ENCODE results near the gene IFNB1.

The IFNB1 gene

DNA sequence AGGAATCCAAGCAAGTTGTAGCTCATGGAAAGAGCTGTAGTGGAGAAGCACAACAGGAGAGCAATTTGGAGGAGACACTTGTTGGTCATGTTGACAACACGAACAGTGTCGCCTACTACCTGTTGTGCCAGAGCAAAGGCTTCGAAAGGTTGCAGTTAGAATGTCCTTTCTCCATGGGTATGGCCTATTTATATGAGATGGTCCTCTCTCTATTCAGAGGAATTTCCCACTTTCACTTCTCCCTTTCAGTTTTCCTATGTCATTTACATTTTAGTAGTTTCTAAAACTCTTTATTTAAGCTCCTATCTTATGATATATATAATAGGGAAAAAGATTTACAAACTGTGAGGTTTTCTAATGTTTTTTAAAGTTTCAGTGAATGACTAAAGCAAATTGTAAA, at the start of gene IFNB1:
IFNB1 (minus strand) TSS at position 162 of the 400 bp plus-strand sequence; CDS start at position 89, 73 bp downstream.
- FAIRE-seq (no peak), DNase-seq (ENCODE audit: insufficient read length, low spot score) (no peak)

DNA sequence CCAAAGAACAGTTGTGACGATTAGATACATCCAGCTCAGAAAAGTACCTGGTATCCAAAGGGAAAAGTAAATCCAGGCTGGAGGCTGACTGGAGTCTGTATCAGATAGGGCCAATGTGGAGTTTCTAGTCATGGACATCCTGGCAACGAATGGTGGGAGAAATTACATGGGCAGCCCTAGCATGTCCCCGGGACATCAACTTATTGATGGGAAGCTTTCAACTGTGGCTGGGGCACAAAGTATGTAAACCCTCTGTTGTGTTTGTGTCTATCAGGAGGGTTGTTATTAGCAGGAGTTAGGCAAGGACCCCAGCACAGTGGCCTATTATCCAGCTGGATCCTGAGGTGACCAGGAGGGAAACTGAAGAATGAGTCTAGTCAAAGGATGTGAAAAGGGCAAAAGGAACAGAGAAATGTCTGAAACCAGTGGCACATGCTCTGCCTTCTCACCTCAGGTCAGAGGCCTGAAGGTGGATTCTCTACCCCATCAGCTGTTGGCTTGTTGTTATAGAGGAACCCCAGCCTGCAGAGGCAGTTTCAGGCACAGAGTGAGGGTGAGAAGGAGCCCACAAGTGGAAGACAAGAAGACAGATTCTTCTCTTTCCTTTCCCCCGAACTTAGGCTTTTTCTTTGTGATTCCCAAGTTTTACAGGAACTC, 44.0 kb upstream of the IFNB1 start:
- FAIRE-seq (no peak), DNase-seq (ENCODE audit: insufficient read length, low spot score) (no peak)

DNA sequence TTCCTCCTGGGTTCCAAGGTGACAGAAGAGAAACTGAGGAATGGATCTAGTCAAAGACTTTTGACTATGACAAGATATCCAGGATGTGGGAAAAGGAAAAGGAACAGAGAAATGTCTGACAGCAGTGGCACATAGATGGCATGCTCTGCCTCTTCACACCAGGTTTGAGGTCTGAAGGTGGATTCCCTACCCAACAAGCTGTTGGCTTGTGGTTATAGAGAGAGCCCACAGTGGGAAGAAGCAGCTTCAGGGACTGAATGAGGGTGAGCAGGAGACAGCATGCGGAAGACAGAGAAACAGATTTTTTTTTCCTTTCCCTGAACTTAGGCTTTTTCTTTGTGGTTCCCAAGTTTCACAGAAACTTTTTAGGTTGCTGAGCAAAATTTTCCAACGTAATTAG, 43.3 kb upstream of the IFNB1 start:
- no peak for DNase-seq (ENCODE audit: insufficient read length, low spot score)

DNA sequence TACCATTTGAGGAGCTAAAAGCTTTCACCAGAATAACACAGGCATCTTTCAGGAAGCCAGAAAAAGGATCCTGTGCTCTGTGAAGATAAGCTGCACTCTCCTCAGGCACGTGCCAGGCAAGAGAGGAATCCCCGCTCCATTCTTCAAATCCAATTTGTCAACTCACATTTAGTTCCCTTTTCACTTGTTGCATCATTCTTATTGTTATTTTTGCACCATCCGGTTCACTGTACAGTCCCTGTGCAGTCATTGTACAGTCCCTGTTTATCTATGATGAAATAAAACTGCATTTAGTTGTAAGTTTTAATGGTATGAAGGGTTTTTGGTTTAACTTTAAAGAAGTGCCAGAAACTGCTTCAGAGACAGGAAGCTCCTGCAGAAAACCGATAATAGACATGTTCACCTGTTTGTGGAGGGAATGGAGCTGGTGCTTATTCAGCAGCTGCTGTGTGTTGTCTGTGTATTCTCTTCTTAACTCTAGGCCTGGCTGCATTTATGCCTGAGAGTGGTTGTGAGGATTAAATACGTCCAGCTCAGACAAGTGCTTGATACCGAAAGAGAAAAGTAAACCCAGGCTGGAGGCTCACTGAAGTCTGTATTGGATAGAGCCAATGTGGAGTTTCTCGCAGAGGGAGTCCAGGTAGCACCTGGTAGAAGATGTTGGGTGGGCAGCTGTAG, 41.5 kb upstream of the IFNB1 start:
- no peak for FAIRE-seq
- no peak for DNase-seq (ENCODE audit: insufficient read length, low spot score)

More for the DNA sequence above, 43.3 kb upstream of the IFNB1 start:
- FAIRE-seq: no peak

DNA sequence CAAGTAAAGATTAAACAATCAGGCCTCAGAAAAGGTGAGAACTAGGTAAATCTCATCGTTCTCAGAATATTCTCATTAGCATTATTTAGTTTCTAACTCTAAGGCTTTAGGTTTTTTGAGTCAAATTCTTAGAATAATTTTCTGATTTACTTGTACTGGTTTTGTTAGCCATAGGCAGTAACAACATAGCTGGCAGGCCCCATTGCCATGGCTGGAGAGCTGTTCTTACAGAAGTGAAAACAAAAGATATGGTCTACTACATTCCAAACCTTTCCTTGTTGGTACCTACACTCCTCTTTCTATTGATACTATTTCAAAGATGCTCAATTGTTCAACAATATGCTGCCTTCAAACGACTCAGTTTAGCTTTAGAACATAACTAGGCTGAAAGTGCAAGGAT, 36.6 kb upstream of the IFNB1 start:
- no peak for DNase-seq (ENCODE audit: insufficient read length, low spot score)
- FAIRE-seq: no peak

DNA sequence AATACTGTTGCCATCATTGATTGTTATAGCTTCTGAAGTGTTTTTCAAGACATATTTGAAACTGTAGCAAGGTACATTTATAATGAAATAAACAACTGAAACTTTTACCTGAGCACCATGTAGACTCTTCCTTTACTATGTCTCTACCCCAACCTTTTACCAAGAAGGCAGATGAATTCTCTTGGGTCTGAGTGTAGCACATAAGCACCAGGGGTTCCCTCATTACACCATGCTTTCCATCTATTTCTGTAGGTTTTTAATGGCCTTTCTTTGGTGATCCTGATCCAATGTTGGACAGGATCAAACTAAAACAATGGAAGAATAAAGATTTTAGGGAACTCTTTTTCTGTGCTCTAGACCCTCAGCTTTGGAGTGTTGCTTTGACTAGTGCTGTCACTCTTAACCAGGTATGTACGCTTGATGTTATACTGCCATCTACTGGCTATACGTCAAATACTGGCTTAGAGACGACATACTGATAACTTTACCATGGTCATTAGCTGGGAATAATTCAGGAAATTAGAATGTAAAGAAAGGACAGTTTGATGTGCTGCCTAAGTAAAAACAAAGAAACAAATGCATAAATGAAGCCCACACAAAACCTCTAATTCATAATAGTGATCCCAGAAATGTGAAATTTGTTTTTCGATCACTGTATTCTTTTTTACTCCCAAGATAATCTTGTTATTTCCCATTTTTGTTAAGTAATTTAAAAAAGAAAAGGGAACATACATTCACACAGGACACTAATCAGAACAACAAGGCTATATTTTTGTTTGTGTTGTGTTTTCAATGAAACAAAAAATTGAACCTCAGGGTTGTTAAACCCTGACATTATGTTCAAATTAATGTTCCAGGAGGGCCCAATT, 33.2 kb upstream of the IFNB1 start:
- FAIRE-seq (peak; percentile 48), DNase-seq (ENCODE audit: insufficient read length, low spot score) (peak; percentile 37)

DNA sequence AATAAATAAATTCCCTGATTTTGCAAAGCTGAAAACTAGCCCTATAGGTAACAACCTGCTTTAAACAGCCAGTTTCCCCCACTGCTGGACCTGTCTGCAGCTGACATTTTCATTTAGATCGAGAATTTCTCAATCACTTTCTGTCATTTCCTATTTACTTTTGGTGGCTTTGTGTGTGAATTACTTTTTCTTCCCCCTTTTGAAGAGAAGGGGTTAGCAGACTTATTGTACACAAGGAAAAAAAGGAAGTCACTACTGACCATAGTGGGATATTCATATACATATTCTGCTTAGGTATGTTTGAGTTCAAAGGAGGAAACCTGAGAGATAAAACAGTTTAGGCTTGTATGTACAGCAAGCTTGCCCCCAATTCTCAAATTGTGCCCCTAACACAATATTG, 27.0 kb upstream of the IFNB1 start:
- no peak for FAIRE-seq
- no peak for DNase-seq (ENCODE audit: insufficient read length, low spot score)

DNA sequence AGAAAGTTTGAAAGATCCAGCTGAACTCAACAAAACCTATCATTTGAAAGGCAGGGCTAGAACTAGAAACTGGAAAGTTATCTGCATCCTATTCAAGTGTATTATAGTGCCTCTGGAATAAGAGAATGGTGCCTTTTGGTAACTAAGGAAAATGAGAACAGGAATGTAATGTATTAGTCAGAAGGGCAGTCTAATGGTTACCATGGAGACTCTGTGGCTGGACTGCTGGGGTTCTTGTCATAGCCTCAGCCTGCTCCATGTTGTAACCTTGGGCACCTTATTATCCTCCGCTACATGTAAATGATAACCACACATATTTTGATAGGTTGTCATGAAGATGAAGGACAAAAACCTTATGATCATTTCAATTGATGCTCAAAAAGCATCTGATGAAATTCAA, 24.6 kb upstream of the IFNB1 start:
- DNase-seq (ENCODE audit: insufficient read length, low spot score) (no peak), FAIRE-seq (no peak)

DNA sequence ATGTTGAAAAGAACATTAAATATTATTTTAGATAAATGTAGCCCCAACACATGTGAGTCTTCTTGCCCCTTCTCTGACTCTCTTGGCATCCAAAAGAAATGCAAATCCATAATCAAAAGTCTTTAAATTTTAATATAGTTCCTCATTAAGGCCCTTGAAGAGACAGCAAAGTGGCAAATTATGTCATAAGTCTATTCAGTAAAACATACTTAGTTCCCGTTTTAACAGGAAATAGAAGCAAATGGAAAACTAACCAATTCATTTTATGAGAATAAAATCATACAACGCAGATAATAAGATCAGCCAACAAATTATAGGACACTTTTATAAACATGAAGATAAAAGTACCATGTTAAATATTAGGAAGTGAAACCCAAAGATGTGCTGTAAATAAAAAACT, 20.1 kb upstream of the IFNB1 start:
- DNase-seq (ENCODE audit: insufficient read length, low spot score) (no peak), FAIRE-seq (no peak)

DNA sequence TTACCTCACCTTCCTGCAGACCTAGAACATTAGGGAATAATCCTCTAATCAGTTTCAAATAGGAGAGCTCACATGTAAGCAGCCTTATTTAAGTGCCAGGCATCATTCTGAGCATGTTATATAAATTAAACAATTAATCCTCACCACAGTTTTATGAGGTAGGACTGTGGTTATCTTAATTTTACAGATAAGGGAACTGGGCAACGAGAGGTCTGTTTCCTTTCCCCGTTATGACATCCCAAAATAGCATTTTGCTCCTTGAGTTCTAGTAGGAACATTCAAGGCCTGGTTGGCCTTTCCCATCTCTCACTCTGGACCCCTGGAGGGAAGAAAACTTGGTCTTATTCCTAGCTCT, 19.1 kb upstream of the IFNB1 start:
- FAIRE-seq: no peak
- DNase-seq (ENCODE audit: insufficient read length, low spot score): no peak

DNA sequence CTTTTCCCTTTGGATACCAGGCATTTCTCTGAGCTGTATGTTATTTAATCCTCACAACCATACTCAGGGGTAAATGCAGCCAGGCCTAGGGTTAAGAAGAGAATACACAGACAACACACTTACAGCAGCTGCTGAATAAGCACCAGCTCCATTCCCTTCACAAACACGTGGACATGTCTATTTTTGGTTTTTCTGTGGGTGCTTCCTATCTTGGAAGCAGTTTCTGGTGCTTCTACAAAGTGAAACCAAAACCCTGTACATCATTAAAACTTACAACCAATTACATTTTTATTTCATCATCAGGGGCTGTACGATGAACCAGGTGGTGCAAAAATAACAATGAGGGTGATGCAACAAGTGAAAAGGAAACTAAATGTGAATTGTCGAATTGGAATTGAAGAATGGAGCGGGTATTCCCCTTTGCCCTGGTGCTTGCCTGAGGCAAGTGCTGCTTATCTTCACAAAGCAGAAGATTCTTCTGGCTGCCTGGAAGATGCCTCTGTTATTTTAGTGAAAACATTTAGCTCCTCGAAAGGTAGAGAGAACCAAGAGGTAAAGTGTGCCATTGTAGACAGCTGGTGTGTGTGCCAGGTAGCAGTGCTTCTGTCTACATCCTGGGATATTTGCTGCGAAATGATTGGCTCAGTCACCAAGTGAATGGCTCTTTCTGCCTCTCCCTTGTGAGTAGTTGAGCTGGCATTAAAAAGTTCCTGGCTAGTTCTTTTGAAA, 18.6 kb upstream of the IFNB1 start:
- no peak for FAIRE-seq
- no peak for DNase-seq (ENCODE audit: insufficient read length, low spot score)

DNA sequence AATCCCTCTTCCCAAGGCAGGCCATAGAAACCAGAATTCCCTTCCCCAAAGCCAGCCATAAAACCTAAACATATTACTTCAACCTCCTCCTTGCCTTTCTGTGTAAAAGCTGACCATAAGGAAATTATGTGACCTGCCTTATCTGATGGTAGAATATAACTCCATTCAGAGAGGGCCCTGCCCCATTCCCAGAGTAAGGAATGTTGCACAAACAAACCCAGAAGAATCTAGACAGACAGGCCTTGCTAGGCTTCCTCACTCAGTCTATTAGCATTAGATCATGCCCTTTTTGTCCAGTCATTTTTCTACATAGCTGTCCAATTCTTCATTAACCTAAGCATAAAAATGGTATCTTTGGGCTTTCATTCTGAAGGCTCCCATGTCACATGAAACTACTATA, 17.8 kb upstream of the IFNB1 start:
- DNase-seq (ENCODE audit: insufficient read length, low spot score): no peak
- no peak for FAIRE-seq

DNA sequence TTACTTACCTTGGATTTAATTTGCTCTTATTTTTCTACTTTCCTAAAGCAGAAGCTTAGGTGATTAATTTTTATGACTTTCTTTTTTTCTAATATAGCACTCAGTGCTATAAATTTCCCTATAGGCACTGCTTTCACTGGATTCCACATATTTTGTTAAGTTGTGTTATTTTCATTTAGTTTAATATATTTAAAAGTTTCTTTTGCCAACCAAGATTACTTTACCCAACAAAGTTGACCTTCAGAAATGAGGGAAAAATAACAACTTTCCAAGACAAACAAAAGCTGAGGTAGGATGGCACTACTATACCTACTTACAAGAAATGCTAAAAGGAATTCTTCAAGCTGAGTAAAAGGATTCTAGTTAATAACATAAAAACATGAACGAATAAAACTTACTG, 8.8 kb upstream of the IFNB1 start:
- DNase-seq (ENCODE audit: insufficient read length, low spot score) (no peak), FAIRE-seq (no peak)

DNA sequence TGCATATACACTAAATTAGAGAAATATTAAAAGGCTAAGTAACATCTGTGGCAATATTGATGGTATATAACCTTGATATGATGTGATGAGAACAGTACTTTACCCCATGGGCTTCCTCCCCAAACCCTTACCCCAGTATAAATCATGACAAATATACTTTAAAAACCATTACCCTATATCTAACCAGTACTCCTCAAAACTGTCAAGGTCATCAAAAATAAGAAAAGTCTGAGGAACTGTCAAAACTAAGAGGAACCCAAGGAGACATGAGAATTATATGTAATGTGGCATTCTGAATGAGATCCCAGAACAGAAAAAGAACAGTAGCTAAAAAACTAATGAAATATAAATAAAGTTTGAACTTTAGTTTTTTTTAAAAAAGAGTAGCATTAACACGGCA, 7.3 kb upstream of the IFNB1 start:
- no peak for DNase-seq (ENCODE audit: insufficient read length, low spot score)
- no peak for FAIRE-seq

DNA sequence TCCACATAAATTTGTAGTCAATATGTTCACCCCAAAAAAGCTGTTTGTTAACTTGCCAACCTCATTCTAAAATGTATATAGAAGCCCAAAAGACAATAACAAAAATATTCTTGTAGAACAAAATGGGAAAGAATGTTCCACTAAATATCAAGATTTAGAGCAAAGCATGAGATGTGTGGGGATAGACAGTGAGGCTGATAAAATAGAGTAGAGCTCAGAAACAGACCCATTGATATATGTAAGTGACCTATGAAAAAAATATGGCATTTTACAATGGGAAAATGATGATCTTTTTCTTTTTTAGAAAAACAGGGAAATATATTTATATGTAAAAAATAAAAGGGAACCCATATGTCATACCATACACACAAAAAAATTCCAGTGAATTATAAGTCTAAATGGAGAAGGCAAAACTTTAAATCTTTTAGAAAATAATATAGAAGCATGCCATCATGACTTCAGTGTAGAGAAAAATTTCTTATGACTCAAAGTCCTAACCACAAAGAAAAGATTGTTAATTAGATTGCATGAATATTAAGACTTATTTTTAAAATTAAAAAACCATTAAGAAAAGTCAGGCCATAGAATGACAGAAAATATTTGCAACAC, 6.6 kb upstream of the IFNB1 start:
- DNase-seq (ENCODE audit: insufficient read length, low spot score): no peak

DNA sequence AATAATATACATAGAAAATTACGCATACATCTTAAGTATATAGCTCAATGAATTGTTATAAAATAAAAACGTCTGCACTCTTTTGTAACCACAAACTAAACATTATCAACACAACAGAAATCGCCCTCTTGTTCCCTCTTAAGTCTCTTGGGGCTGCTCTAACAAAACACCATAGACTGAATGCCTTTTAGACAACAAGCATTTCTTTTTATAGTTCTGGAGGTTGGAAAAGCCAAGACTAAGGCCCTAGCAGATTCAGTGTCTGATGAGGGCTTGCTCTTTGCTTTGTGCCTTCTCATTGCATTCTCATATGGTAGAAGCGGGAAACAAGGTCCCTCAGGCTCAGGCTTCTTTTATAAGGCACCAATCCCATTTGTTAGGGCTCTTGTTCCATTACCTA, 4.9 kb upstream of the IFNB1 start:
- FAIRE-seq (no peak), DNase-seq (ENCODE audit: insufficient read length, low spot score) (no peak)

More for the DNA sequence above, 6.6 kb upstream of the IFNB1 start:
- no peak for FAIRE-seq

DNA sequence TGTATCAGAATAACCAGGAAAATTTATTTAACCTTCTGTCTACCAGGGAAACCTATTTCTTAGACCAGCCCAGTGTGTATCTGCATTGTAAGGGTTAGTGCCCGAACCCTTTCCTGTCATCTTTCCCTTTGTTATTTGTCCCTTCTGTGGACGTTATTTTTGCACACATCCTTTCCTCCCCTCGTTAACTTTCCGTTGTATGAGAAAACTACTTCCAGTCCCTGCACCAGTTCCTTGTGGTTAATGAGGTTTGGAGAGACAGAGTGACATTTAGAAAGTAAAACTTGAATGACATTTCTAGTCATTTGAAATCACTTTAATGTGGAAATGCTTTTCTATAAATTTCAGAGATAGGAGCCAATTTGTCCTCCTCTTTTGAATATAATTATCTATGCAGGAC, 4.3 kb upstream of the IFNB1 start:
- FAIRE-seq: no peak

DNA sequence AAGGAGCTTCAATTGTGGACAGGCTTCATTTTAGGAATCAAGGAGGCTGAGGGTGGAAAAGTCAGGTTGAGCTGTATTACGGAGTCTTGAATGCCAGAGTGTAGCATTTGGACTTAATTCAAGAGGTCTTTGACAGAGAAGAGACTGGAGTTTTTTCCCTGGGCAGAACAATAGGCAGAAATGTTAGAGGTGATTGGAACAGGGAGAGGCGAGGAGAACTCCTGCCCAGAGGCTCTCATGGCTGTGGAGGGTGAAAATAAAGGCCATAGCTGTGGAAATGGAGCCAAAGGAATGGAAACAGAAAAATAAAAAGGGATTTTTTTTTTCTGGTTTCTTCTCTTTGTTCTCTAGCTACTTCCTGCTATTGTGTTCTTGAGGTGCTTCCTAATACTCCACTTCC, 3.7 kb upstream of the IFNB1 start:
- no peak for FAIRE-seq
- no peak for DNase-seq (ENCODE audit: insufficient read length, low spot score)

More for the DNA sequence above, 4.3 kb upstream of the IFNB1 start:
- no peak for DNase-seq (ENCODE audit: insufficient read length, low spot score)

DNA sequence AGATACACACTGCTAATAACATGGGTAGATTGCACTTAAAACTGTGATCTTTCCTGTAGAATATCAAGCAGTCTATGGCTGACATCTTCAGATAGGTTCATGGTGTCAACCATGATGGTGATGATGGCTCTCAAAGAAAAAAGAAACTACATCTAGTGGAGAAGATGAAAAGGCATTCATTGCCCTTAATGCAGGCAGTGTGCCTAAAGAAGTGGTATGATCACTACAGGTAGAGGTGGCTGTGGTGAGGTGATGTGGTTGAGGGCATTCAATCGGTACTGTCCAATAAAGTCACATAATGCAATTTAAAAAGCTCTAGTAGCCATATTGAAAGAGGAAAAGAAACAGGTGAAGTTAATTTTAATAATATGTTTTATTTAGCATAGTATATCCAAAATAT, 3.1 kb upstream of the IFNB1 start:
- DNase-seq (ENCODE audit: insufficient read length, low spot score) (no peak), FAIRE-seq (no peak)

DNA sequence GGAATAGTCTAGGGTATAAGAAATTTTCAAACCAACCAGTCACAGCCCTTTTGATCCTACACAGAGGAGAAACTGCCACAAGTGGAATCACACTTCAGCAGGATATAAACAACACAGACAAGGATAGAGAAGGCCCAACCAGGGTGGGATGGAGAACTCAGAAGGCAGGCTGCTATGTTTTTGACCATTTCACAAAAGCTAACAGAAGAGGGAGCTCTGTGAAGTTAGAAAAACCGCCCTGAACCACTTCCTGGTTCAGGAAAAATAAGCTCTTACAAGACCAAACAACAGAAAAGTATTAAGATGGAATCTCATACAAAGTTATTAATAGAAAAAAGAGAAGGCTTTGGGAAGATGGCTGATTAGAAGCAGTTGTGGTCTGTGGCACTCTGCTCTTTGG, 960 bp upstream of the IFNB1 start:
- DNase-seq (ENCODE audit: insufficient read length, low spot score) (no peak), FAIRE-seq (no peak)

DNA sequence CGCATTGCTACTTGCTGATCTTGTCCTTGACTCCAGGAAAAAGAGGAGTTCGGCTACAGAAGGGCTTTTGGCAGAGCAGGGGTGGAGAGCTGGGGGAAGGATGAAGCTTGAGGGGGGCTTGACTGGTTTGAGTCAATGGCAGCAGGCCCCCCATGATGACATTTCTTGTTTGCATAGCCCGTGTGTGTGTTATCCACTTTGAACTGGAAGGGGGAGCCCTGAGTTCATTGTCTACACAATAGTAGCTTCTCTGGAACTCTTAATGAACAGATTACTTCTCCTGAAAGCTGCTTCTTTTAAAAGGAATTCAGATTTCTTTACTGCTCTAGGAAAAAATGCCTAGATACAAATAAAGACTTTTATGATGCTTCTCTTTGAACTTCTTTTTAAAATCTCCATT, 2.3 kb downstream of the IFNB1 start:
- no peak for DNase-seq (ENCODE audit: insufficient read length, low spot score)
- FAIRE-seq: no peak
